ENCODE data around the gene CEACAM4. TPM values are rescaled to one million over a fixed set of nuclear protein-coding genes. Genes with fewer than 3 reads are reported as not detected.
"Not testable (repeated sequence)": the region's sequence is repeated elsewhere in the genome, so short reads cannot be mapped to it uniquely, and the experiment has no call there.

CEACAM4 gene
- total and polyA plus RNA-seq, 2 donors (not counting 1 experiment from before 2014, with no cell fraction given): not detected

- Histone ChIP-seq H3K4me2 (ENCODE audit: extremely low read depth, insufficient read depth, low read length) (no peak overlapping the region), H3K4me3 (replicated peaks in 1 of 4; ENCODE audit: control extremely low read depth in 1 of 4, insufficient read depth in 1 of 4, low read depth in 3 of 4, low read length in 4 of 4) (no peak overlapping the region), H3K79me2 (ENCODE audit: control insufficient read depth, insufficient read depth, low read length) (no peaks in the 10 kb centered on the region), H3K9me3 (ENCODE audit: control insufficient read depth, insufficient read depth, low read depth, low read length) (no peaks in the 10 kb centered on the region), H2AFZ (ENCODE audit: low read length) (no peak overlapping the region), H3K36me3 (ENCODE audit: control insufficient read depth, insufficient read depth, low read length) (no peaks in the 10 kb centered on the region), H3K9ac (ENCODE audit: insufficient read depth, low read length) (no peak overlapping the region), H4K20me1 (ENCODE audit: control insufficient read depth, extremely low read depth, insufficient read depth, low read length) (no peaks in the 10 kb centered on the region), H3K4me1 (ENCODE audit: control insufficient read depth, extremely low read depth, insufficient read depth, low read length) (no peaks in the 10 kb centered on the region), H3K27ac (ENCODE audit: insufficient read depth, low read length) (no peak overlapping the region), H3K27me3 (ENCODE audit: control insufficient read depth, insufficient read depth, low read length) (no peaks in the 10 kb centered on the region)
- no peak for TF ChIP-seq EZH2 (IDR thresholded peaks at IDR 0.05; ENCODE audit: low read length, missing control alignments)
- DNase-seq (ENCODE audit: low read depth in 2 of 2): no peak
These were observed 42.5 kb downstream of the CEACAM4 start for GRCh38 chr19:41584260-41584810.

GRCh38 chr19:41582577-41583182, 44.2 kb downstream of the CEACAM4 start:
- H3K9ac ChIP-seq (ENCODE audit: insufficient read depth, low read length); H3K4me1 ChIP-seq (ENCODE audit: control insufficient read depth, extremely low read depth, insufficient read depth, low read length); DNase-seq (ENCODE audit: low read depth in 2 of 2); H3K36me3 ChIP-seq (ENCODE audit: control insufficient read depth, insufficient read depth, low read length); H3K9me3 ChIP-seq (ENCODE audit: control insufficient read depth, insufficient read depth, low read depth, low read length); H3K4me2 ChIP-seq (ENCODE audit: extremely low read depth, insufficient read depth, low read length); H4K20me1 ChIP-seq (ENCODE audit: control insufficient read depth, extremely low read depth, insufficient read depth, low read length); H3K27ac ChIP-seq (ENCODE audit: insufficient read depth, low read length); H3K4me3 ChIP-seq (replicated peaks in 1 of 4; ENCODE audit: control extremely low read depth in 1 of 4, insufficient read depth in 1 of 4, low read depth in 3 of 4, low read length in 4 of 4); H3K27me3 ChIP-seq (ENCODE audit: control insufficient read depth, insufficient read depth, low read length); H3K79me2 ChIP-seq (ENCODE audit: control insufficient read depth, insufficient read depth, low read length); H2AFZ ChIP-seq (ENCODE audit: low read length): not testable (repeated sequence)

GRCh38 chr19:41581068-41581467, 45.8 kb downstream of the CEACAM4 start:
- H3K9ac ChIP-seq (ENCODE audit: insufficient read depth, low read length); H3K4me1 ChIP-seq (ENCODE audit: control insufficient read depth, extremely low read depth, insufficient read depth, low read length); H2AFZ ChIP-seq (ENCODE audit: low read length); H3K4me3 ChIP-seq (replicated peaks in 1 of 4; ENCODE audit: control extremely low read depth in 1 of 4, insufficient read depth in 1 of 4, low read depth in 3 of 4, low read length in 4 of 4); H3K27me3 ChIP-seq (ENCODE audit: control insufficient read depth, insufficient read depth, low read length); H3K9me3 ChIP-seq (ENCODE audit: control insufficient read depth, insufficient read depth, low read depth, low read length); DNase-seq (ENCODE audit: low read depth in 2 of 2); H3K27ac ChIP-seq (ENCODE audit: insufficient read depth, low read length); H3K79me2 ChIP-seq (ENCODE audit: control insufficient read depth, insufficient read depth, low read length); H3K36me3 ChIP-seq (ENCODE audit: control insufficient read depth, insufficient read depth, low read length); H3K4me2 ChIP-seq (ENCODE audit: extremely low read depth, insufficient read depth, low read length); H4K20me1 ChIP-seq (ENCODE audit: control insufficient read depth, extremely low read depth, insufficient read depth, low read length): not testable (repeated sequence)

- H2AFZ ChIP-seq (ENCODE audit: low read length): no peak overlapping the region
- no peaks in the 10 kb centered on the region for H4K20me1 ChIP-seq (ENCODE audit: control insufficient read depth, extremely low read depth, insufficient read depth, low read length)
These were observed 48.0 kb downstream of the CEACAM4 start for GRCh38 chr19:41578886-41579285.

More at GRCh38 chr19:41578886-41579285, 48.0 kb downstream of the CEACAM4 start:
- Histone ChIP-seq H3K9ac (ENCODE audit: insufficient read depth, low read length) (no peak overlapping the region), H3K36me3 (ENCODE audit: control insufficient read depth, insufficient read depth, low read length) (no peaks in the 10 kb centered on the region), H3K9me3 (ENCODE audit: control insufficient read depth, insufficient read depth, low read depth, low read length) (no peaks in the 10 kb centered on the region), H3K4me1 (ENCODE audit: control insufficient read depth, extremely low read depth, insufficient read depth, low read length) (no peaks in the 10 kb centered on the region), H3K27ac (ENCODE audit: insufficient read depth, low read length) (no peak overlapping the region), H3K4me2 (ENCODE audit: extremely low read depth, insufficient read depth, low read length) (no peak overlapping the region), H3K27me3 (ENCODE audit: control insufficient read depth, insufficient read depth, low read length) (no peaks in the 10 kb centered on the region), H3K4me3 (replicated peaks in 1 of 4; ENCODE audit: control extremely low read depth in 1 of 4, insufficient read depth in 1 of 4, low read depth in 3 of 4, low read length in 4 of 4) (no peak overlapping the region), H3K79me2 (ENCODE audit: control insufficient read depth, insufficient read depth, low read length) (no peaks in the 10 kb centered on the region)
- DNase-seq (ENCODE audit: low read depth in 2 of 2): no peak
- TF ChIP-seq EZH2 (IDR thresholded peaks at IDR 0.05; ENCODE audit: low read length, missing control alignments) (no peak), CTCF (conservative IDR thresholded peaks at IDR 0.05 in 1 of 2, IDR thresholded peaks at IDR 0.05 in 1 of 2; ENCODE audit: low read depth in 1 of 2, low read length in 2 of 2) (no peak)
